Loucy (cell line): Measurements from ENCODE around the gene HOXD4.

Source experiments
- CTCF ChIP-seq: fragments of 200-600 bp; sonication (generic); conservative IDR thresholded peaks from 2 replicates; pipeline ENCODE4 v1.5.1; 2014; ENCODE audit warnings: mild to moderate bottlenecking, antibody characterized with exemption, low read length
- EZH2phosphoT487 ChIP-seq: fragments of 200-600 bp; IDR thresholded peaks from 2 replicates; pipeline ENCODE4 v1.6.1; 2018; ENCODE audit warnings: antibody characterized with exemption, mild to moderate bottlenecking, moderate library complexity, borderline replicate concordance

- TF ChIP-seq CTCF = no peak
- no peak for TF ChIP-seq EZH2phosphoT487
Measured at GRCh38 chr2:176110415-176111308, 40.7 kb upstream of the HOXD4 start.
